SK-N-SH (cell line): Measurements from ENCODE around the gene CD101.

ENCODE experiments used
- FOXM1 ChIP-seq: IDR thresholded peaks from 2 replicates; pipeline ENCODE4 v1.4.0; 2012; ENCODE audit warnings: low read depth, mild to moderate bottlenecking
- RFX5 ChIP-seq: IDR thresholded peaks from 2 replicates; pipeline ENCODE4 v1.6.1; 2012; ENCODE audit warnings: mild to moderate bottlenecking, improper control_type of control experiment, low read length
- SIN3A ChIP-seq: IDR thresholded peaks from 2 replicates; pipeline ENCODE4 v1.6.1; 2012; ENCODE audit warnings: low read depth, mild to moderate bottlenecking, low read length, moderate library complexity, borderline replicate concordance
- TF ChIP-seq, protein P1 (sequence below): IDR thresholded peaks from 2 replicates; pipeline ENCODE4; 2012

DNA sequence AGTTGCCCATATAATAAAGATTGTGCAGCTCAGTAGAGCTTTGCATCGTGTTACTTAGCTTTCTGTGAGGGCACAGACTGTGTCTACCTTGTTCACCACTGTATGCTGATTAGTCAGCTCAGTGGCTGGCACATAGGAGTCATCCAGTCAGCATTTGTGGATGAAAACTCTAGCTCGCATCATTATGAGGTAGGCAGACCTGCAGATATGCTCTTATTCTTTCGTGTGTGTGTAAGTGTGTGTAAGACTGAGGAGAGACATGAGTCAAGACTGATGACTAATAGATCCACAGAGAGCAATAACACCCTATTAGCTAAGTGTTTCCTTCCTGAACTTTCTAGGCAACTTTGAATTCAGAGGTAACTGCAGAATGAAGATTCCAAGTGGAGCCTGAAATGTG lies 75.7 kb downstream of the CD101 start:
- TF ChIP-seq RFX5 (no peak), FOXM1 (no peak), SIN3A (no peak)
- TF ChIP-seq, protein P1, sequence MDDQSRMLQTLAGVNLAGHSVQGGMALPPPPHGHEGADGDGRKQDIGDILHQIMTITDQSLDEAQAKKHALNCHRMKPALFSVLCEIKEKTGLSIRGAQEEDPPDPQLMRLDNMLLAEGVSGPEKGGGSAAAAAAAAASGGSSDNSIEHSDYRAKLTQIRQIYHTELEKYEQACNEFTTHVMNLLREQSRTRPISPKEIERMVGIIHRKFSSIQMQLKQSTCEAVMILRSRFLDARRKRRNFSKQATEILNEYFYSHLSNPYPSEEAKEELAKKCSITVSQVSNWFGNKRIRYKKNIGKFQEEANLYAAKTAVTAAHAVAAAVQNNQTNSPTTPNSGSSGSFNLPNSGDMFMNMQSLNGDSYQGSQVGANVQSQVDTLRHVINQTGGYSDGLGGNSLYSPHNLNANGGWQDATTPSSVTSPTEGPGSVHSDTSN: peak; percentile 33
